22Rv1 (cell line): ENCODE results near the gene WDR77.

ENCODE experiments used
- ZFX ChIP-seq: fragments of 450-650 bp; IDR thresholded peaks from 2 replicates; pipeline ENCODE4 v1.6.1; 2017; ENCODE audit warnings: antibody characterized with exemption, borderline replicate concordance
- TF ChIP-seq, protein P1 (sequence below): fragments of 450-650 bp; IDR thresholded peaks from 2 replicates; pipeline ENCODE4 v1.5.1; 2017; ENCODE audit warnings: mild to moderate bottlenecking

DNA sequence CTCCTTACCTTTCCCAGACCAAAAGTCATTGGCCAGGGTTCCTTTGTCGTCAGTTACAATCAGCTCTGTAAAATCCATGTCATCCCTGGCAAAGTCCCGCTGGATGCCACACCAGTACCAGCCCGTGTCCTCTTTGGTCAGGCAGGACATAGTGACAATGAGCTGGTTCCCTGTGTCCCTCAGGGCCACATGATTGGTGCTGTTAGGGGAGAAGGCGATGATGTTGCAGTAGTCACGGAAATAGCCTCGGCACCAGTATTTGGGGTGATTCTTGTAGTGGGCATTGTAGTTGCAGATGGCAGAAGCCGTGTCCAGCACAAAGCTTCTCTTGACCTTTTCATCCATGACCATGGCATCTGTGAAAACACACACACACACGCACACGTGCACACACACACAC lies 39.6 kb upstream of the WDR77 start:
- TF ChIP-seq, protein P1, sequence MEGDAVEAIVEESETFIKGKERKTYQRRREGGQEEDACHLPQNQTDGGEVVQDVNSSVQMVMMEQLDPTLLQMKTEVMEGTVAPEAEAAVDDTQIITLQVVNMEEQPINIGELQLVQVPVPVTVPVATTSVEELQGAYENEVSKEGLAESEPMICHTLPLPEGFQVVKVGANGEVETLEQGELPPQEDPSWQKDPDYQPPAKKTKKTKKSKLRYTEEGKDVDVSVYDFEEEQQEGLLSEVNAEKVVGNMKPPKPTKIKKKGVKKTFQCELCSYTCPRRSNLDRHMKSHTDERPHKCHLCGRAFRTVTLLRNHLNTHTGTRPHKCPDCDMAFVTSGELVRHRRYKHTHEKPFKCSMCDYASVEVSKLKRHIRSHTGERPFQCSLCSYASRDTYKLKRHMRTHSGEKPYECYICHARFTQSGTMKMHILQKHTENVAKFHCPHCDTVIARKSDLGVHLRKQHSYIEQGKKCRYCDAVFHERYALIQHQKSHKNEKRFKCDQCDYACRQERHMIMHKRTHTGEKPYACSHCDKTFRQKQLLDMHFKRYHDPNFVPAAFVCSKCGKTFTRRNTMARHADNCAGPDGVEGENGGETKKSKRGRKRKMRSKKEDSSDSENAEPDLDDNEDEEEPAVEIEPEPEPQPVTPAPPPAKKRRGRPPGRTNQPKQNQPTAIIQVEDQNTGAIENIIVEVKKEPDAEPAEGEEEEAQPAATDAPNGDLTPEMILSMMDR, result no peak
- TF ChIP-seq ZFX, result no peak
